Measurements from ENCODE around the gene NOX5.

DNA sequence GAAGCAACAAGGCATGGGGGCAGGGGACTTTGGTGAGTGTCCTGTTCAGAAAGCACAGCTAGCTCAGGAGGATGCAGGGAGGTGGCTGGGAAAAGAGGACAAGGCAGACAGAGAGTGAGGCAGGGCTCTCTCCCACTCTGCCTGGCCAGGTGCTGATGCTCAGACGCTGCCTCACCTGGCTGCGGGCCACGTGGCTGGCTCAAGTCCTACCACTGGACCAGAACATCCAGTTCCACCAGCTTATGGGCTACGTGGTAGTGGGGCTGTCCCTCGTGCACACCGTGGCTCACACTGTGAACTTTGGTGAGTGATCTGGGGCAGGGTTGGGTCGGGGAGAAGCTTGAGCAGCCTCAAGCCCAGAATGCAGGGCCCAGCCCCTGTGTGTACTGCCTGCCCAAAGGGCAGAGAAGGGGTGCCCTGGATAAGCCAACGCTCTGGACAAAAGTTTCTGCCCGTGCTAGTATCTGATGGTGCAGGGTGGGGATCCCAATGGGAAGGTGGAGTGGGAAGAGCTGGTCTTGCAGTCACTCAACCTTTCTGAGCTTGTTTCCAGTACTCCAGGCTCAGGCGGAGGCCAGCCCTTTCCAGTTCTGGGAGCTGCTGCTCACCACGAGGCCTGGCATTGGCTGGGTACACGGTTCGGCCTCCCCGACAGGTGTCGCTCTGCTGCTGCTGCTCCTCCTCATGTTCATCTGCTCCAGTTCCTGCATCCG is 20.9 kb downstream of the NOX5 start:
- TF ChIP-seq, protein P1, sequence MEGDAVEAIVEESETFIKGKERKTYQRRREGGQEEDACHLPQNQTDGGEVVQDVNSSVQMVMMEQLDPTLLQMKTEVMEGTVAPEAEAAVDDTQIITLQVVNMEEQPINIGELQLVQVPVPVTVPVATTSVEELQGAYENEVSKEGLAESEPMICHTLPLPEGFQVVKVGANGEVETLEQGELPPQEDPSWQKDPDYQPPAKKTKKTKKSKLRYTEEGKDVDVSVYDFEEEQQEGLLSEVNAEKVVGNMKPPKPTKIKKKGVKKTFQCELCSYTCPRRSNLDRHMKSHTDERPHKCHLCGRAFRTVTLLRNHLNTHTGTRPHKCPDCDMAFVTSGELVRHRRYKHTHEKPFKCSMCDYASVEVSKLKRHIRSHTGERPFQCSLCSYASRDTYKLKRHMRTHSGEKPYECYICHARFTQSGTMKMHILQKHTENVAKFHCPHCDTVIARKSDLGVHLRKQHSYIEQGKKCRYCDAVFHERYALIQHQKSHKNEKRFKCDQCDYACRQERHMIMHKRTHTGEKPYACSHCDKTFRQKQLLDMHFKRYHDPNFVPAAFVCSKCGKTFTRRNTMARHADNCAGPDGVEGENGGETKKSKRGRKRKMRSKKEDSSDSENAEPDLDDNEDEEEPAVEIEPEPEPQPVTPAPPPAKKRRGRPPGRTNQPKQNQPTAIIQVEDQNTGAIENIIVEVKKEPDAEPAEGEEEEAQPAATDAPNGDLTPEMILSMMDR (IDR thresholded peaks at IDR 0.05), result peak in 1 of 2 donors; percentile 26
- no peak for TF ChIP-seq EP300 (IDR thresholded peaks at IDR 0.05)
- TF ChIP-seq POLR2A (IDR thresholded peaks at IDR 0.05), result no peak
